SK-N-MC (cell line): ENCODE measurements around the gene SLC15A3.

Experiments used
- DNase-seq: peaks from one replicate; pipeline ENCODE4 v3.0.0-alpha.2; 2011; ENCODE audit warnings: low read depth, low spot score
- H3K27ac ChIP-seq: fragments of 200-600 bp; sonication (generic); 2 replicates; pipeline ENCODE4 v1.5.1; 2016; ENCODE audit warnings: mixed run types
- H3K36me3 ChIP-seq: fragments of 200-600 bp; sonication (generic); 2 replicates; pipeline ENCODE4 v1.6.1; 2017; ENCODE audit warnings: antibody characterized with exemption, low read length, mixed read lengths; ENCODE audit not compliant: insufficient read depth
- H3K4me3 ChIP-seq: fragments of 200-600 bp; sonication (generic); 2 replicates; pipeline ENCODE4 v1.5.1; 2016
- H3K9ac ChIP-seq: fragments of 200-600 bp; sonication (generic); 2 replicates; pipeline ENCODE4 v1.8.0; 2017; ENCODE audit warnings: mixed run types, mixed read lengths; ENCODE audit not compliant: insufficient read length
- H3K9me3 ChIP-seq: fragments of 200-600 bp; sonication (generic); 2 replicates; pipeline ENCODE4 v1.6.1; 2017; ENCODE audit warnings: low read depth, mild to moderate bottlenecking, antibody characterized with exemption, low read length, moderate library complexity, mixed read lengths
- EZH2 ChIP-seq: fragments of 200-600 bp; sonication (generic); IDR thresholded peaks from one replicate; pipeline ENCODE4 v1.6.1; 2017; ENCODE audit warnings: antibody characterized with exemption
- FOXP2 ChIP-seq: optimal IDR thresholded peaks from 2 replicates; pipeline ENCODE3; 2011; ENCODE audit warnings: mild to moderate bottlenecking, moderate library complexity; ENCODE audit not compliant: insufficient read depth; ENCODE audit errors: extremely low read length, control extremely low read depth
- POLR2AphosphoS5 ChIP-seq: IDR thresholded peaks from 2 replicates; pipeline ENCODE4 v1.6.1; 2012; ENCODE audit warnings: mild to moderate bottlenecking, low read depth, low read length, borderline replicate concordance

Gene SLC15A3

GRCh38 chr11:60908803-60909202 lies 43.2 kb downstream of the SLC15A3 start:
- DNase-seq: no peak
- TF ChIP-seq POLR2AphosphoS5 (no peak), FOXP2 (no peak)
- Histone ChIP-seq H3K9me3 (no peaks in the 10 kb centered on the region), H3K9ac (no peak overlapping the region), H3K36me3 (peaks cover 6% of the 10 kb centered on the region; the same call in 1 of the 2 replicates), H3K27ac (no peak overlapping the region), H3K4me3 (no peak overlapping the region)

- TF ChIP-seq POLR2AphosphoS5 (peak; percentile 96), EZH2 (no peak)
- peak; percentile 90 for DNase-seq
These were observed 45.6 kb downstream of the SLC15A3 start, which contains the start of gene PRPF19 for GRCh38 chr11:60906132-60906972. Gene PRPF19, minus strand, starts transcription at chr11:60906585. Its CDS starts 203 bp downstream, at chr11:60906382.

GRCh38 chr11:60905551-60906113 lies 46.3 kb downstream of the SLC15A3 start:
- peak overlapping the region; percentile 99 for H3K9ac ChIP-seq
- peaks cover 37% of the 10 kb centered on the region for H3K36me3 ChIP-seq
- no peaks in the 10 kb centered on the region for H3K9me3 ChIP-seq
- DNase-seq: no peak
- H3K27ac ChIP-seq: peak overlapping the region; percentile 93
- TF ChIP-seq FOXP2: no peak
- no peak for TF ChIP-seq EZH2
- TF ChIP-seq POLR2AphosphoS5: no peak
- H3K4me3 ChIP-seq: peak overlapping the region; percentile 92

More at GRCh38 chr11:60906132-60906972, 45.6 kb downstream of the SLC15A3 start, which contains the start of gene PRPF19:
- Histone ChIP-seq H3K27ac (peak within 1 kb of the TSS; percentile 93), H3K9ac (peak within 1 kb of the TSS; percentile 99), H3K9me3 (no peaks in the 10 kb centered on the region), H3K36me3 (peaks cover 31% of the 10 kb centered on the region), H3K4me3 (peak within 1 kb of the TSS; percentile 92)

- H3K9ac ChIP-seq: peak overlapping the region; percentile 99
- H3K4me3 ChIP-seq: peak overlapping the region; percentile 92
- H3K9me3 ChIP-seq: no peaks in the 10 kb centered on the region
- H3K27ac ChIP-seq: no peak overlapping the region
- DNase-seq: no peak
- TF ChIP-seq POLR2AphosphoS5 (no peak), EZH2 (no peak), FOXP2 (no peak)
- peaks cover 43% of the 10 kb centered on the region for H3K36me3 ChIP-seq
These were observed 46.9 kb downstream of the SLC15A3 start for GRCh38 chr11:60905047-60905446.

GRCh38 chr11:60902625-60903024 lies 49.4 kb downstream of the SLC15A3 start:
- no peak for DNase-seq
- no peak for TF ChIP-seq FOXP2
- TF ChIP-seq EZH2: no peak
- no peak for TF ChIP-seq POLR2AphosphoS5
- H3K4me3 ChIP-seq: no peak overlapping the region
- peaks cover 67% of the 10 kb centered on the region for H3K36me3 ChIP-seq
- no peaks in the 10 kb centered on the region for H3K9me3 ChIP-seq
- no peak overlapping the region for H3K27ac ChIP-seq
- H3K9ac ChIP-seq: no peak overlapping the region

- no peak overlapping the region for H3K4me3 ChIP-seq
- H3K9ac ChIP-seq: no peak overlapping the region
- peak overlapping the region; percentile 61; the same call in 1 of the 2 replicates for H3K27ac ChIP-seq
- no peak for DNase-seq
- TF ChIP-seq POLR2AphosphoS5 (no peak), EZH2 (no peak), FOXP2 (no peak)
- no peaks in the 10 kb centered on the region for H3K9me3 ChIP-seq
- peaks cover 84% of the 10 kb centered on the region for H3K36me3 ChIP-seq
These were observed 51.1 kb downstream of the SLC15A3 start for GRCh38 chr11:60900673-60901404.

GRCh38 chr11:60899977-60900376 lies 52.0 kb downstream of the SLC15A3 start:
- Histone ChIP-seq H3K36me3 (peaks cover 93% of the 10 kb centered on the region), H3K27ac (peak overlapping the region; percentile 61), H3K4me3 (no peak overlapping the region), H3K9me3 (no peaks in the 10 kb centered on the region), H3K9ac (no peak overlapping the region)
- DNase-seq: no peak
- TF ChIP-seq EZH2 (no peak), POLR2AphosphoS5 (no peak), FOXP2 (no peak)

- no peaks in the 10 kb centered on the region for H3K9me3 ChIP-seq
- no peak overlapping the region for H3K9ac ChIP-seq
- peak; percentile 22 for DNase-seq
- peaks cover 97% of the 10 kb centered on the region for H3K36me3 ChIP-seq
- TF ChIP-seq POLR2AphosphoS5 (no peak), FOXP2 (no peak), EZH2 (no peak)
- no peak overlapping the region for H3K4me3 ChIP-seq
- H3K27ac ChIP-seq: peak overlapping the region; percentile 61
These were observed 52.7 kb downstream of the SLC15A3 start for GRCh38 chr11:60899046-60899936.
